GM19328 (cell line): ENCODE data around the gene APMAP.

Source experiments
- ATAC-seq: cut with Tn5 transposase; IDR thresholded peaks from one replicate; pipeline ENCODE4 v1.9.1; 2021; ENCODE audit warnings: mild to moderate bottlenecking, moderate library complexity; ENCODE audit not compliant: unreplicated experiment

APMAP gene

GRCh38 chr20:24990810-24991252, 1.7 kb downstream of the APMAP start:
- no peak for ATAC-seq

GRCh38 chr20:24989162-24989561, 3.4 kb downstream of the APMAP start:
- no peak for ATAC-seq

- no peak for ATAC-seq
Measured at GRCh38 chr20:24987873-24988835, 4.4 kb downstream of the APMAP start.

GRCh38 chr20:24987244-24987643, 5.3 kb downstream of the APMAP start:
- ATAC-seq = no peak

- ATAC-seq = no peak
Measured at GRCh38 chr20:24986436-24987015, 6.0 kb downstream of the APMAP start.

- ATAC-seq = no peak
Measured at GRCh38 chr20:24985802-24986201, 6.7 kb downstream of the APMAP start.

GRCh38 chr20:24984961-24985640, 7.5 kb downstream of the APMAP start:
- ATAC-seq = no peak

GRCh38 chr20:24983896-24984295, 8.7 kb downstream of the APMAP start:
- no peak for ATAC-seq

- no peak for ATAC-seq
Measured at GRCh38 chr20:24981790-24982189, 10.8 kb downstream of the APMAP start.

- no peak for ATAC-seq
Measured at GRCh38 chr20:24981282-24981681, 11.3 kb downstream of the APMAP start.

GRCh38 chr20:24980291-24981053, 12.1 kb downstream of the APMAP start:
- no peak for ATAC-seq

- ATAC-seq = no peak
Measured at GRCh38 chr20:24979036-24979960, 13.3 kb downstream of the APMAP start.

- ATAC-seq = no peak
Measured at GRCh38 chr20:24978513-24978912, 14.0 kb downstream of the APMAP start.

GRCh38 chr20:24977797-24978196, 14.8 kb downstream of the APMAP start:
- ATAC-seq = no peak

- ATAC-seq = no peak
Measured at GRCh38 chr20:24977336-24977735, 15.2 kb downstream of the APMAP start.

- ATAC-seq = no peak
Measured at GRCh38 chr20:24972341-24972740, 20.2 kb downstream of the APMAP start.

- no peak for ATAC-seq
Measured at GRCh38 chr20:24971376-24972101, 21.0 kb downstream of the APMAP start.

- no peak for ATAC-seq
Measured at GRCh38 chr20:24970754-24971153, 21.8 kb downstream of the APMAP start.

GRCh38 chr20:24970030-24970553, 22.5 kb downstream of the APMAP start:
- ATAC-seq = no peak
